Common myeloid progenitor, CD34-positive (primary cell): ENCODE measurements around the gene SYPL1.

Source experiments
- CTCF ChIA-PET: fragments of 350-600 bp; sonication (Branson Sonifier 250); formaldehyde crosslinking; loops from one replicate; lab custom pipeline; 2021; ENCODE audit warnings: antibody characterized with exemption; lab: Charles Lee
- POLR2A ChIA-PET: fragments of 350-600 bp; sonication (Branson Sonifier 250); formaldehyde crosslinking; loops from one replicate; lab custom pipeline; 2021; ENCODE audit warnings: antibody characterized with exemption; lab: Charles Lee
- DNase-seq, 3 donors: peaks; one replicate each; pipeline versions ENCODE4 v3.0.0 to v3.0.0-alpha.2; 2013
- H3K27ac ChIP-seq, 2 experiments: 1 replicate in 1 of 2; 2 replicates in 1 of 2; pipeline ENCODE4 v1.7.0; 2013; ENCODE audit warnings: inconsistent platforms in 2 of 2, low read length in 2 of 2, mild to moderate bottlenecking in 2 of 2, low read depth in 1 of 2, moderate library complexity in 1 of 2; ENCODE audit not compliant: severe bottlenecking in 2 of 2, insufficient read depth in 1 of 2, poor library complexity in 1 of 2
- H3K27me3 ChIP-seq, 5 experiments: replicated peaks in 2 of 5; 1 replicate in 3 of 5; 2 replicates in 2 of 5; pipeline versions ENCODE4 v1.6.1 to v1.7.0; 2013; ENCODE audit warnings: low read length in 4 of 5, mild to moderate bottlenecking in 2 of 5, moderate library complexity in 2 of 5, inconsistent platforms in 1 of 5; ENCODE audit not compliant: insufficient read depth in 5 of 5, control insufficient read depth in 4 of 5
- H3K36me3 ChIP-seq, 4 experiments: 1 replicate in 2 of 4; 2 replicates in 2 of 4; pipeline versions ENCODE4 v1.6.1 to v1.7.0; 2013; ENCODE audit warnings: low read length in 3 of 4, control low read depth in 1 of 4, mild to moderate bottlenecking in 1 of 4; ENCODE audit not compliant: control insufficient read depth in 4 of 4, insufficient read depth in 4 of 4
- H3K4me1 ChIP-seq, 4 experiments: 1 replicate in 3 of 4; 2 replicates in 1 of 4; pipeline versions ENCODE4 v1.6.1 to v1.7.1; 2013; ENCODE audit warnings: low read length in 3 of 4, mild to moderate bottlenecking in 3 of 4, control low read depth in 1 of 4, inconsistent platforms in 1 of 4, moderate library complexity in 1 of 4; ENCODE audit not compliant: control insufficient read depth in 4 of 4, insufficient read depth in 4 of 4; ENCODE audit errors: control extremely low read depth in 1 of 4
- H3K4me3 ChIP-seq, 7 experiments: 1 replicate in 4 of 7; 2 replicates in 3 of 7; pipeline versions ENCODE4 v1.5.1 to v1.7.0; 2013; ENCODE audit warnings: mild to moderate bottlenecking in 7 of 7, low read length in 6 of 7, moderate library complexity in 6 of 7, inconsistent platforms in 2 of 7, low read depth in 2 of 7, control low read depth in 1 of 7; ENCODE audit not compliant: insufficient read depth in 4 of 7, control insufficient read depth in 1 of 7; ENCODE audit errors: extremely low read depth in 1 of 7
- H3K9me3 ChIP-seq, 5 experiments: 1 replicate in 4 of 5; 2 replicates in 1 of 5; pipeline versions ENCODE4 v1.6.1 to v1.7.1; 2013; ENCODE audit warnings: low read length in 4 of 5, mild to moderate bottlenecking in 2 of 5, inconsistent platforms in 1 of 5, low read depth in 1 of 5, moderate library complexity in 1 of 5; ENCODE audit not compliant: control insufficient read depth in 4 of 5, insufficient read depth in 2 of 5; ENCODE audit errors: control extremely low read depth in 1 of 5
- WGBS: methylation state at CpG from one replicate; pipeline ENCODE4 v1.1.5; 2013; ENCODE audit not compliant: insufficient coverage; 5-methylcytosine and 5-hydroxymethylcytosine counted together

The SYPL1 gene

GRCh38 chr7:106070201-106070551 lies 41.9 kb downstream of the SYPL1 start:
- 72% methylated on average over 5 of the region's 5 CpGs for WGBS
- no peaks in the 10 kb centered on the region for H3K36me3 ChIP-seq
- ChIA-PET CTCF (interaction anchor here (0.8 to 8.4 kb wide), 6 partner anchors 10 to 396 kb away, joined by 3 to 56 read pairs (median 10); partner anchors contain the start of gene SYPL1), POLR2A (interaction anchor here (0.7 to 2.1 kb wide), 2 partner anchors 10 to 841 kb away, joined by 3 to 7 read pairs; no protein-coding TSS in a partner anchor)
- H3K4me1 ChIP-seq: peaks cover 25 to 83% (median 74%) of the 10 kb centered on the region in 4 experiments
- no peaks in the 10 kb centered on the region for H3K27me3 ChIP-seq
- peak overlapping the region in 1 of 7 experiments; percentile 64 for H3K4me3 ChIP-seq
- H3K9me3 ChIP-seq: no peaks in the 10 kb centered on the region
- DNase-seq: no peak
- H3K27ac ChIP-seq: peak overlapping the region; percentile 89 to 93

- peak overlapping the region in 1 of 2 experiments; percentile 93 for H3K27ac ChIP-seq
- CTCF ChIA-PET: interaction anchor here (0.8 to 8.4 kb wide), 4 partner anchors 9 to 84 kb away, joined by 3 to 56 read pairs (median 20); partner anchors contain the start of gene SYPL1
- 78% methylated on average over 9 of the region's 9 CpGs for WGBS
- H3K36me3 ChIP-seq: no peaks in the 10 kb centered on the region
- no peaks in the 10 kb centered on the region for H3K9me3 ChIP-seq
- no peak for DNase-seq
- H3K4me3 ChIP-seq: peak overlapping the region in 1 of 7 experiments; percentile 6
- POLR2A ChIA-PET: interaction anchor here (0.7 kb wide), 1 partner anchor 841 kb away, joined by 3 read pairs; no protein-coding TSS in a partner anchor
- peaks cover 23 to 84% (median 79%) of the 10 kb centered on the region in 4 experiments for H3K4me1 ChIP-seq
- no peaks in the 10 kb centered on the region for H3K27me3 ChIP-seq
These were observed 42.5 kb downstream of the SYPL1 start for GRCh38 chr7:106069471-106070200.

- peaks cover 23 to 84% (median 79%) of the 10 kb centered on the region in 4 experiments for H3K4me1 ChIP-seq
- WGBS: 67% methylated on average over 3 of the region's 3 CpGs
- no peak for DNase-seq
- H3K36me3 ChIP-seq: no peaks in the 10 kb centered on the region
- H3K9me3 ChIP-seq: no peaks in the 10 kb centered on the region
- no peaks in the 10 kb centered on the region for H3K27me3 ChIP-seq
- ChIA-PET POLR2A (interaction anchor here (1.6 kb wide), 1 partner anchor 42 kb away, joined by 8 read pairs; the partner anchor contains the start of gene SYPL1), CTCF (interaction anchor here (1.0 to 8.4 kb wide), 5 partner anchors 12 to 85 kb away, joined by 3 to 56 read pairs (median 6); partner anchors contain the start of gene SYPL1)
- no peak overlapping the region for H3K4me3 ChIP-seq
- peak overlapping the region; percentile 7 to 33 for H3K27ac ChIP-seq
These were observed 43.1 kb downstream of the SYPL1 start for GRCh38 chr7:106068986-106069385.

- Histone ChIP-seq H3K27me3 (no peaks in the 10 kb centered on the region), H3K9me3 (no peaks in the 10 kb centered on the region), H3K27ac (peak overlapping the region in 1 of 2 experiments; percentile 7), H3K36me3 (no peaks in the 10 kb centered on the region), H3K4me1 (peaks cover 26 to 84% (median 78%) of the 10 kb centered on the region in 4 experiments), H3K4me3 (no peak overlapping the region)
- POLR2A ChIA-PET: interaction anchor here (1.6 kb wide), 1 partner anchor 43 kb away, joined by 8 read pairs; the partner anchor contains the start of gene SYPL1
- CTCF ChIA-PET: interaction anchor here (0.6 to 8.4 kb wide), 6 partner anchors 12 to 87 kb away, joined by 3 to 56 read pairs (median 4); partner anchors contain the start of gene SYPL1
- 95% methylated on average over 4 of the region's 4 CpGs for WGBS
- DNase-seq: no peak
These were observed 43.6 kb downstream of the SYPL1 start for GRCh38 chr7:106068538-106068961.

GRCh38 chr7:106067678-106068077 lies 44.4 kb downstream of the SYPL1 start:
- ChIA-PET CTCF (interaction anchor here (1.1 to 8.4 kb wide), 6 partner anchors 11 to 88 kb away, joined by 3 to 56 read pairs (median 4); partner anchors contain the start of gene SYPL1), POLR2A (interaction anchor here (1.6 kb wide), 1 partner anchor 44 kb away, joined by 8 read pairs; the partner anchor contains the start of gene SYPL1)
- DNase-seq: no peak
- H3K4me1 ChIP-seq: peaks cover 21 to 84% (median 78%) of the 10 kb centered on the region in 4 experiments
- no peaks in the 10 kb centered on the region for H3K36me3 ChIP-seq
- 100% methylated on average over 2 of the region's 3 CpGs for WGBS
- no peaks in the 10 kb centered on the region for H3K9me3 ChIP-seq
- no peaks in the 10 kb centered on the region for H3K27me3 ChIP-seq
- H3K27ac ChIP-seq: no peak overlapping the region
- no peak overlapping the region for H3K4me3 ChIP-seq

GRCh38 chr7:106065575-106066500 lies 46.3 kb downstream of the SYPL1 start:
- no peak for DNase-seq
- H3K4me3 ChIP-seq: peak overlapping the region in 3 of 7 experiments; percentile 1 to 36 (median 25)
- H3K4me1 ChIP-seq: peaks cover 9 to 82% (median 66%) of the 10 kb centered on the region in 4 experiments
- POLR2A ChIA-PET: no interaction called here
- CTCF ChIA-PET: interaction anchor here (1.0 to 1.5 kb wide), 4 partner anchors 15 to 89 kb away, joined by 3 to 4 read pairs (median 4); no protein-coding TSS in a partner anchor
- H3K27ac ChIP-seq: no peak overlapping the region
- H3K36me3 ChIP-seq: no peaks in the 10 kb centered on the region
- whole genome bisulfite sequencing: 92% methylated on average over 20 of the region's 26 CpGs
- no peaks in the 10 kb centered on the region for H3K27me3 ChIP-seq
- peaks cover 0 to 2% (median 0%) of the 10 kb centered on the region in 5 experiments for H3K9me3 ChIP-seq
